ENCODE data around the gene MAZ.

DNA sequence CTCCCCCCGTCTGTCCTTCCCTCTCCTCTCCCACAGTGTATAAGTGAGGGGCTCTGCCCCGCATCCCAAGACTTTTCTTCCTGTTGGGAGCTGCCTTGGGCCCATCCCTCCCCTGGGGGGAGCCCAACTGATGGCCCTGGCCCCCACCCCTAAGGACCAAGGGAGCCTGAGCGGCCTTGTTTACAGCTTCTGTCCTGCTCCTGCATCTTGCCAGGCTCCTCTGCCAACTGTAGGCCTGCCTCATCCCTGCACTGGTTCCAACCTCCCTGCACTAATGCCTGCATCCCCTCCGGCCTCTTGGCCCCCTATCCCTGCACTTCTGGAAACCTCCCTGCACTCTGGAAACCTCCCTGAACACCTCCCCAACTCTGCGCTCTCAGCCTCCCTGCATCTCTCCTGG, 8.3 kb downstream of the MAZ start:
- no peak for TF ChIP-seq CSDC2 (CRISPR knock-in tag; IDR thresholded peaks at IDR 0.05)
- no peak for TF ChIP-seq ZC3H10 (CRISPR knock-in tag; IDR thresholded peaks at IDR 0.05)
- TF ChIP-seq, protein P1, sequence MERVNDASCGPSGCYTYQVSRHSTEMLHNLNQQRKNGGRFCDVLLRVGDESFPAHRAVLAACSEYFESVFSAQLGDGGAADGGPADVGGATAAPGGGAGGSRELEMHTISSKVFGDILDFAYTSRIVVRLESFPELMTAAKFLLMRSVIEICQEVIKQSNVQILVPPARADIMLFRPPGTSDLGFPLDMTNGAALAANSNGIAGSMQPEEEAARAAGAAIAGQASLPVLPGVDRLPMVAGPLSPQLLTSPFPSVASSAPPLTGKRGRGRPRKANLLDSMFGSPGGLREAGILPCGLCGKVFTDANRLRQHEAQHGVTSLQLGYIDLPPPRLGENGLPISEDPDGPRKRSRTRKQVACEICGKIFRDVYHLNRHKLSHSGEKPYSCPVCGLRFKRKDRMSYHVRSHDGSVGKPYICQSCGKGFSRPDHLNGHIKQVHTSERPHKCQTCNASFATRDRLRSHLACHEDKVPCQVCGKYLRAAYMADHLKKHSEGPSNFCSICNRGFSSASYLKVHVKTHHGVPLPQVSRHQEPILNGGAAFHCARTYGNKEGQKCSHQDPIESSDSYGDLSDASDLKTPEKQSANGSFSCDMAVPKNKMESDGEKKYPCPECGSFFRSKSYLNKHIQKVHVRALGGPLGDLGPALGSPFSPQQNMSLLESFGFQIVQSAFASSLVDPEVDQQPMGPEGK (CRISPR knock-in tag; IDR thresholded peaks at IDR 0.05; ENCODE audit: borderline replicate concordance): no peak
- TF ChIP-seq, protein P2, sequence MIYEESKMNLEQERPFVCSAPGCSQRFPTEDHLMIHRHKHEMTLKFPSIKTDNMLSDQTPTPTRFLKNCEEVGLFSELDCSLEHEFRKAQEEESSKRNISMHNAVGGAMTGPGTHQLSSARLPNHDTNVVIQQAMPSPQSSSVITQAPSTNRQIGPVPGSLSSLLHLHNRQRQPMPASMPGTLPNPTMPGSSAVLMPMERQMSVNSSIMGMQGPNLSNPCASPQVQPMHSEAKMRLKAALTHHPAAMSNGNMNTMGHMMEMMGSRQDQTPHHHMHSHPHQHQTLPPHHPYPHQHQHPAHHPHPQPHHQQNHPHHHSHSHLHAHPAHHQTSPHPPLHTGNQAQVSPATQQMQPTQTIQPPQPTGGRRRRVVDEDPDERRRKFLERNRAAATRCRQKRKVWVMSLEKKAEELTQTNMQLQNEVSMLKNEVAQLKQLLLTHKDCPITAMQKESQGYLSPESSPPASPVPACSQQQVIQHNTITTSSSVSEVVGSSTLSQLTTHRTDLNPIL (CRISPR knock-in tag; IDR thresholded peaks at IDR 0.05; ENCODE audit: low read depth): no peak
- no peak for TF ChIP-seq ARNTL (CRISPR knock-in tag; IDR thresholded peaks at IDR 0.05; ENCODE audit: borderline replicate concordance, low read depth)
